Right lobe of liver (tissue), 6 donors: ENCODE data around the gene NSG1. TPM values are rescaled to one million over a fixed set of nuclear protein-coding genes. Genes with fewer than 3 reads are reported as not detected.

Source experiments
- ATAC-seq, 4 donors: fragments of 200-7000 bp; cut with Tn5 transposase; one replicate each; pipeline ENCODE4 v1.9.1; 2020; ENCODE audit warnings: mild to moderate bottlenecking in 4 of 4, moderate library complexity in 4 of 4
- DNase-seq, 3 donors: peaks; one replicate each; pipeline ENCODE4 v3.0.0-alpha.2; 2020
- H3K27ac ChIP-seq, 3 donors: fragments of 200-600 bp; one replicate each; pipeline ENCODE4 v1.8.0; 2022
- H3K27me3 ChIP-seq, 2 donors: fragments of 200-600 bp; one replicate each; pipeline ENCODE4 v1.8.0; 2022
- H3K36me3 ChIP-seq, 4 donors: fragments of 200-600 bp; sonication (generic) in 1 of 4; one replicate each; pipeline versions ENCODE4 v1.5.1 to v1.8.0; 2017 to 2022; ENCODE audit warnings: control low read depth in 1 of 4
- H3K4me1 ChIP-seq, 4 donors: fragments of 200-600 bp; sonication (generic) in 1 of 4; one replicate each; pipeline versions ENCODE4 v1.5.1 to v1.8.0; 2017 to 2022; ENCODE audit warnings: control low read depth in 1 of 4
- H3K4me3 ChIP-seq, 3 donors: fragments of 200-600 bp; one replicate each; pipeline ENCODE4 v1.8.0; 2022
- H3K9me3 ChIP-seq, 4 donors: fragments of 200-600 bp; sonication (generic) in 1 of 4; one replicate each; pipeline versions ENCODE4 v1.5.1 to v1.8.0; 2017 to 2022; ENCODE audit warnings: control low read depth in 1 of 4
- CTCF ChIP-seq, 4 donors: fragments of 200-600 bp in 3 of 4; fragments of 450-650 bp in 1 of 4; IDR thresholded peaks; one replicate each; pipeline versions ENCODE4 v1.5.1 to v1.8.0; 2016 to 2022; ENCODE audit warnings: antibody characterized with exemption in 4 of 4, mild to moderate bottlenecking in 2 of 4
- POLR2A ChIP-seq: fragments of 450-650 bp; IDR thresholded peaks from one replicate; pipeline ENCODE4 v1.6.1; 2017; ENCODE audit warnings: antibody characterized with exemption, mild to moderate bottlenecking
- WGBS: methylation state at CpG from one replicate; pipeline ENCODE4 v1.1.6; 2018; ENCODE audit warnings: low coverage, low lambda C conversion rate; ENCODE audit not compliant: insufficient coverage; ENCODE audit errors: missing lambda C conversion rate; 5-methylcytosine and 5-hydroxymethylcytosine counted together
- intact Hi-C, 2 donors: fragments of 100-400 bp; cut with DNase I; formaldehyde crosslinking; loops; one replicate each; pipeline versions ENCODE4 v1.11.2 to v1.14.1; 2022
- total RNA-seq, 6 experiments: library from RNA; depleted of rRNA in 2 of 6; stranded (reverse); fragments of >200 nt in 2 of 6; fragmentation: NEBNext Ultra II Directional in 3 of 6; extraction: Animal tissue kit (Norgen Biotek cat#: 25700) in 3 of 6; gene quantifications; one replicate each; pipeline versions ENCODE4 v1.1.0 to v1.2.4, GENCODE V29; 2016 to 2023
- donor health status: DM: no; HTN: yes; CAD: no.
- donor health status: DM: no; HTN: no; CAD: no.
- donor health status: DM: no; HTN: no; CAD: no.
- donor health status: DM: no; HTN: yes; CAD: no.
- donor health status: DM: no; HTN: yes; CAD: no.

NSG1 gene
- total RNA-seq, 6 experiments from 2014 or later: 0.22 to 0.29 TPM; not detected in 4

GRCh38 chr4:4350909-4351308 is 36.0 kb upstream of the NSG1 start:
- Histone ChIP-seq H3K4me3 (no peak overlapping the region), H3K27me3 (no peaks in the 10 kb centered on the region), H3K27ac (no peak overlapping the region), H3K9me3 (no peaks in the 10 kb centered on the region), H3K4me1 (no peaks in the 10 kb centered on the region), H3K36me3 (no peaks in the 10 kb centered on the region)
- intact Hi-C loops: no loop called here
- no peak for DNase-seq
- ATAC-seq: no peak
- 72% methylated on average over 4 of the region's 4 CpGs for WGBS
- no peak for TF ChIP-seq POLR2A
- no peak for TF ChIP-seq CTCF (IDR thresholded peaks at IDR 0.05)

- no peak overlapping the region for H3K4me3 ChIP-seq
- TF ChIP-seq POLR2A (no peak), CTCF (IDR thresholded peaks at IDR 0.05) (no peak)
- 38% methylated on average over 1 of the region's 1 CpG for WGBS
- intact Hi-C loops: no loop called here
- DNase-seq (no peak), ATAC-seq (no peak)
- no peaks in the 10 kb centered on the region for H3K9me3 ChIP-seq
- no peaks in the 10 kb centered on the region for H3K4me1 ChIP-seq
- H3K27ac ChIP-seq: no peak overlapping the region
- no peaks in the 10 kb centered on the region for H3K27me3 ChIP-seq
- no peaks in the 10 kb centered on the region for H3K36me3 ChIP-seq
Observed at GRCh38 chr4:4355302-4355701, 31.6 kb upstream of the NSG1 start.

- Histone ChIP-seq H3K9me3 (no peaks in the 10 kb centered on the region), H3K27ac (no peak overlapping the region), H3K27me3 (no peaks in the 10 kb centered on the region), H3K36me3 (no peaks in the 10 kb centered on the region), H3K4me3 (no peak overlapping the region), H3K4me1 (no peaks in the 10 kb centered on the region)
- WGBS: 37% methylated on average over 10 of the region's 26 CpGs
- DNase-seq (no peak), ATAC-seq (no peak)
- no peak for TF ChIP-seq CTCF (IDR thresholded peaks at IDR 0.05)
- no peak for TF ChIP-seq POLR2A
- intact Hi-C loops: no loop called here
Observed at GRCh38 chr4:4356106-4357041, 30.5 kb upstream of the NSG1 start.

GRCh38 chr4:4358093-4358854 is 28.6 kb upstream of the NSG1 start:
- intact Hi-C loops: no loop called here
- ATAC-seq (no peak), DNase-seq (no peak)
- WGBS: 47% methylated on average over 12 of the region's 13 CpGs
- Histone ChIP-seq H3K27me3 (no peaks in the 10 kb centered on the region), H3K27ac (no peak overlapping the region), H3K36me3 (no peaks in the 10 kb centered on the region), H3K4me1 (no peaks in the 10 kb centered on the region), H3K9me3 (no peaks in the 10 kb centered on the region), H3K4me3 (no peak overlapping the region)
- TF ChIP-seq CTCF (IDR thresholded peaks at IDR 0.05) (no peak), POLR2A (no peak)
